ENCODE results near the gene TMEM176A.

GRCh38 chr7:150805864-150806263, 5.3 kb downstream of the TMEM176A start:
- TF ChIP-seq CTCF (IDR thresholded peaks at IDR 0.05; ENCODE audit: insufficient read depth, low read length): no peak
- TF ChIP-seq POLR2AphosphoS5 (IDR thresholded peaks at IDR 0.05; ENCODE audit: low read depth): no peak

Measured in HL-60 (cell line).